Renal cortex interstitium (tissue), 15 donors: ENCODE results near the gene BANP. TPM values are rescaled to one million over a fixed set of nuclear protein-coding genes. Genes with fewer than 3 reads are reported as not detected.
"Not testable (repeated sequence)": the region's sequence is repeated elsewhere in the genome, so short reads cannot be mapped to it uniquely, and the experiment has no call there.

ENCODE experiments used
- DNase-seq, 11 donors: peaks; one replicate each; pipeline ENCODE4 v3.0.0-alpha.2; 2013; ENCODE audit warnings: low read depth in 9 of 11, low spot score in 4 of 11; ENCODE audit errors: extremely low read depth in 1 of 11
- long read RNA-seq, 16 experiments: transcript quantifications; one replicate each; lab custom pipeline, GENCODE V29; 2026
- polyA plus RNA-seq, 3 donors: library from polyadenylated mRNA; unstranded; fragments of 120-200 nt; gene quantifications; one replicate each; pipeline ENCODE4 v1.2.1, GENCODE V29; 2013; ENCODE audit not compliant: insufficient read length in 3 of 3

BANP gene, protein sequence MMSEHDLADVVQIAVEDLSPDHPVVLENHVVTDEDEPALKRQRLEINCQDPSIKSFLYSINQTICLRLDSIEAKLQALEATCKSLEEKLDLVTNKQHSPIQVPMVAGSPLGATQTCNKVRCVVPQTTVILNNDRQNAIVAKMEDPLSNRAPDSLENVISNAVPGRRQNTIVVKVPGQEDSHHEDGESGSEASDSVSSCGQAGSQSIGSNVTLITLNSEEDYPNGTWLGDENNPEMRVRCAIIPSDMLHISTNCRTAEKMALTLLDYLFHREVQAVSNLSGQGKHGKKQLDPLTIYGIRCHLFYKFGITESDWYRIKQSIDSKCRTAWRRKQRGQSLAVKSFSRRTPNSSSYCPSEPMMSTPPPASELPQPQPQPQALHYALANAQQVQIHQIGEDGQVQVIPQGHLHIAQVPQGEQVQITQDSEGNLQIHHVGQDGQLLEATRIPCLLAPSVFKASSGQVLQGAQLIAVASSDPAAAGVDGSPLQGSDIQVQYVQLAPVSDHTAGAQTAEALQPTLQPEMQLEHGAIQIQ
- 10 to 100 TPM; 21.1 to 29.2 (median 28.6) TPM for polyA plus RNA-seq
- long read RNA-seq, donor 1, partial matches to known transcripts = 0 of 4 reads
- long read RNA-seq, donor 1, other reads (novel, unspliced or antisense) = 0 of 4 reads
- long read RNA-seq, donor 2, partial matches to known transcripts = 0 of 1 reads
- long read RNA-seq, donor 2, other reads (novel, unspliced or antisense) = 0 of 1 reads
- long read RNA-seq, donor 3, partial matches to known transcripts = 0 of 3 reads
- long read RNA-seq, donor 3, other reads (novel, unspliced or antisense) = 0 of 3 reads
- long read RNA-seq, donor 4, partial matches to known transcripts = 0 of 5 reads
- long read RNA-seq, donor 4, other reads (novel, unspliced or antisense) = 0 of 5 reads
- long read RNA-seq, donor 5 = 0 reads
- long read RNA-seq, donor 6, partial matches to known transcripts = 7 of 10 reads
- long read RNA-seq, donor 6, other reads (novel, unspliced or antisense) = 0 of 10 reads
- long read RNA-seq, donor 7, partial matches to known transcripts = 0 of 7 reads
- long read RNA-seq, donor 7, other reads (novel, unspliced or antisense) = 0 of 7 reads
- long read RNA-seq, donor 8 = 0 reads
- long read RNA-seq, donor 9, partial matches to known transcripts = 0 of 3 reads
- long read RNA-seq, donor 9, other reads (novel, unspliced or antisense) = 0 of 3 reads
- long read RNA-seq, donor 10, partial matches to known transcripts = 0 of 3 reads
- long read RNA-seq, donor 10, other reads (novel, unspliced or antisense) = 0 of 3 reads
- long read RNA-seq, donor 11 = 0 reads
- long read RNA-seq, donor 12, partial matches to known transcripts = 0 of 6 reads
- long read RNA-seq, donor 12, other reads (novel, unspliced or antisense) = 0 of 6 reads
- long read RNA-seq, donor 13 = 0 reads
- long read RNA-seq, donor 14, partial matches to known transcripts = 0 of 2 reads
- long read RNA-seq, donor 14, other reads (novel, unspliced or antisense) = 0 of 2 reads
- long read RNA-seq, donor 15, partial matches to known transcripts = 0 of 2 reads
- long read RNA-seq, donor 15, other reads (novel, unspliced or antisense) = 0 of 2 reads
- long read RNA-seq, donor 16, partial matches to known transcripts = 0 of 8 reads
- long read RNA-seq, donor 16, other reads (novel, unspliced or antisense) = 0 of 8 reads

DNA sequence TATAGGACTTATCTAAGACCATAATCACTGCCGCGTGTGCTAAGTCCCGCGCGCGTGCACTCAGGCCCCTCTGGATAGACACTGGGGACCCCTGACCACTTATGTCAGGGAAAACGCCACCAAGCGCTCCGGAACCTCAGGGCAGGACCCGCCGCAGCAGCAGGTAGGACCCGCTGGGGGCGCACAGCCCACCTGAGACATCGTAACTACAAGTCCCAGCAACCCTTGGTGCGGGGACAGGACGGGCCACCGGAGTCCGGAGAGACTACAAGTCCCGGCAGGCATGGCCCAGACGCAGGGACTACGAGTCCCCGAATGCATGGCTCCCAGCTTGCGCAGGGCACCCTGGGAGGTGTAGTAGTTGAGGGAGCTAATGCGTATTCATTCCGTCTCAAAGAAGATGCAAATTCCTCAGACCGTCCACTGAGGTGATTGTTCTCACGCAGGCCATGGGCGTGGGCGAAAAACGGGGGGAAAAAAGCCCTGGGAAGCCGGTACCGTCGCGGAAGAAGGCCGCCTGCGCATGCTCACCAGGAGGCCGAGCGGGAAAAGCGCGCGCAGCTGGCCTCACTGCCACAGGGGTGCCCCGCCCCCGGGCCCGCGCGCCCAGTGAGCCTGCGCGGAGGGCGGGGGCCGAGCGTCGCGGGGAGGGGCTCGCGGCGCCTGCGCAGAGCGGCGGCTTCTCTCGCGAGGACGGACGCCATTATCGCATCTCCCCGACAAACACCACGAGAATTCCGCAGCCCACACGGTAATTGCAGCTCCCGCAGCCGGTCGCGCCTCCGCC, at the start of gene BANP:
Gene BANP (plus strand): TSS at position 670 of the 787 bp plus-strand sequence. CDS start 23,682 bp downstream, outside the sequence.
- peak; percentile 93 to 99 (median 96) for DNase-seq

DNA sequence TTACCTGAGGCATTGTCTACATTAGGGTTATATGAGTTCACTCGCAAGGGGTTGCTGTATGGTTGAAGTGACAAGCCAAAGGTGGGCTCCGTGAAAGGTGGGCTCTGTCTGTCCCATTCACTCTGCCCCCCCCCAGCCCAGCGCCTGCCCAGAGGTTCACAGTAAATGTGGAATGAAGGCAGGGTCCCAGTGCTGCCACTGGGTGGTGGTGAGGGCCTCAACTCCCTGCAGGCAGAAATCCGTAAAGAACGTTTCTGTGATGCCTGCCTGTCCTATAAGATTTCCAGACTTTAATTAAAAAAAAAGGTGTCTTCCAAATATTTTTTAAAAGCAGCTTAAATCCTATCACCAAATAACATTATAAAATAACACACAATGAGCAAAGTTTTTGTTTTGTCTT, 46.3 kb upstream of the BANP start:
- DNase-seq = not testable (repeated sequence)

DNA sequence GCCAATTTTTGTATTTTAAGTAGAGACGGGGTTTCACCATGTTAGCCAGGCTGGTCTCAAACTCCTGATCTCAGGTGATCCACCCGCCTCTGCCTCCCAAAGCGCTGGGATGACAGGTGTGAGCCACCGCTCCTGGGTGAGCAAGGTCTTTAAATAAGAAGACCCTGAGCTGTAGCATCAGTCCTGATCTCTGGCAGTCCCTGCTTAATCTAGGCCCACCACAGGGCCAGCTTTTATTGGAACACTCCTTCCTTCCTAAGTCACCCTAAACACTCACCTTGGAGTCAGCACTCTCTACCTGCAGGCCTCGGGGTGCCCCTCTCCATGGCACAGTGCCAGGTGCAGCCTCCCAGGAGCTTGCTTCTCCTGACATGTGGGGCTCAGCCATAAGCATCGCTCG, 45.7 kb upstream of the BANP start:
- DNase-seq = not testable (repeated sequence)

DNA sequence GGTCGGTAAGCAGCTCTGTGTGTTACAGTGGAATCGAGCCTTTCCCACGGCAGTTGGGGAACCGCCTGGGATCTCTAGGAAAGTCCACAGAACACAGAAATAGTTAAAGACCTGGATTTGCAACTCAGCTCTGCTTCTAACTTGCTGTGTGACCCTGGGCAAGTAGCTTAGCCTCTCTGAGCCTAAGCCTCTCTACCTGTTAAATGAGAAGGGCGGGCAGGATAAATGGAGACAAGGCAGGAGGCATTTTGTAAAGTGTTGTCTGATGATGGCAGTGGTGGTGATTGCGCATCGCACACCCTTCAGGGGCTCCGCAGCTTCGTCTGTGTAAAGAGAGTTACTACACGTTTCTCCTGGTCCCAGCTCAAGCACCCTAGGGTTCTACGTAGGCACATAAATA, 43.1 kb upstream of the BANP start:
- not testable (repeated sequence) for DNase-seq

DNA sequence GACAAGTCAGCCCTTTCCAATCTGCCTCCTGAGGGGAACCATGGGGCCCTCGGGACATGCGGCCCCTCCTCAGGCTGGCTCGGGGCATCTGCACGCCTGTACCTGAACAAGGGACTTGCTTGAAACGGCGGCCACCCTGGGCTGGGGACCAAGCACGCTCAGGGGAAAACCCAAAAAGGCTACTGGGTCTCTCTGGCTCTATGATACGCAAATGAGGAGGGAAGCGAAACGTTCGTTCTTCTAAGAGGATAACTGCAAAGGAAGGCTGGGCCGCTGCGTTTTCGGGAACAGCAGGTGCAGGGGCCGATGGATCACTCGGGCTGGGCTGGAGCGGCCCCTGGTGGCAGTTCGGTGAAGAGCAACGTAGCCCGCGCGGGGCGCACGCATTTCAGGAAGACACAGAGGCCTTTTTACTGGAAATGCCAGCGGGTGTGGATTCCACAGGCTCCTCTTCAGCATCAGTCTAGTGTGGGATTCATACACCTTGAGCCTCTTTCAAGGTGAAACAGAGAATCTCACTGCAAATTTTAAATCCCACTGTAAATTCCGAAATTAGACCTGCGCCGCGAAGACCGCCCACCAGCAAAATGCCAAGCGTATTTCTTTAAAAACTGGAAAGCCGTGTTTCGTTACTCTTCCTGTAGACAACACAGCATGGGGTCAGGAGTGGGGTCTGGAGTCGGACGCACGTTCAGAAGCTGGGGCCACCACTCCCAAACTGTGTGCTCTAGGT, 41.9 kb upstream of the BANP start:
- peak in 3 of 11 donors; percentile 10 to 41 (median 23) for DNase-seq

DNA sequence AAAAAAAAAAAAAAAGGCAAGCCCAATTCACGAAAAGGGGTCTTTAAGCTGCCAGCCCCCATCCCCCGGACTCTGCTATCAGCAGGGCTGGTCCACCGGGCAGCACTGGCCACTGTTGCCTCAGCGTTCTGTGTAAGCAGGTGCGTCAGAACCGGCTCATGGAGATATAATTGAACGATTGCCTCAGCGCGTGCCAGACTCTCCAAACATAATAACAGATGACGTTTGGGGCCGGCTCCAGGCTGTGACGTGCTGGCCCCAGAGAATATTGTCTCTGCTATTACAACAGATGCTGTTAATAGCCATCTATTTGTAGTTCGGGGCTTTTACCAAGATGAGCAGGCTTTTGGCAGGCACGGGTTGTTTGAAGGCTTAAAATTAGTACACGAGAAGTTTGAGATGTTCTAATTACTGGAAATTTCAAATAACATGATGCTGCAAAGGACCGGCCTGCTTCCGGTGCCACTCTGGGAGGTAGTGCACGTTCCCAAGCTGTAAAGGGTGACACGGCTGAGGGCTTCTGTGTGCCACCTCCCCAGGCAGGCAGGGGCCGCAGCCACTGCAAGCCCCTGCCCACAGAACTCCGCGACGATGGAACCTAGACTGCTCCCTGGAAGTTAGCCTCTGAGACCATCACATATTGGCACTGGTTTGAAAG, 40.0 kb upstream of the BANP start:
- not testable (repeated sequence) for DNase-seq

DNA sequence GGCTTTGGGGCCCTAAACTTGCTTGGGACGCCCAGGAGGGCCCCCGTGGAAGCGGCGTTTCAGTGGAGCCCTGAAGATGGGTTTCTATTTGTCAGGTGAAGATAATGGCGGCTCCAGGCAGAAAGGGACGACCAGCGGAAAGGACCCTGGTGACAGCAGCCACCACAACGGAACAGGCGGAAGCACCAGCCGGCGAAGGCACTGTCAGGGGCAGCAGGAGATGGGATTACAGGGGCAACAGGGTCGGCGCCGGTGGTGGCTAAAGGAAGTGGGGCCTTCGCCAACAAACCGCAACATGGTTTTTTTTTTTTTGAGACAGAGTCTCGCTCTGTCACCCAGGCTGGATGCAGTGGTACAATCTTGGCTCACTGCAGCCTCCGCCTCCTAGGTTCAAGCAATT, 38.5 kb upstream of the BANP start:
- not testable (repeated sequence) for DNase-seq

DNA sequence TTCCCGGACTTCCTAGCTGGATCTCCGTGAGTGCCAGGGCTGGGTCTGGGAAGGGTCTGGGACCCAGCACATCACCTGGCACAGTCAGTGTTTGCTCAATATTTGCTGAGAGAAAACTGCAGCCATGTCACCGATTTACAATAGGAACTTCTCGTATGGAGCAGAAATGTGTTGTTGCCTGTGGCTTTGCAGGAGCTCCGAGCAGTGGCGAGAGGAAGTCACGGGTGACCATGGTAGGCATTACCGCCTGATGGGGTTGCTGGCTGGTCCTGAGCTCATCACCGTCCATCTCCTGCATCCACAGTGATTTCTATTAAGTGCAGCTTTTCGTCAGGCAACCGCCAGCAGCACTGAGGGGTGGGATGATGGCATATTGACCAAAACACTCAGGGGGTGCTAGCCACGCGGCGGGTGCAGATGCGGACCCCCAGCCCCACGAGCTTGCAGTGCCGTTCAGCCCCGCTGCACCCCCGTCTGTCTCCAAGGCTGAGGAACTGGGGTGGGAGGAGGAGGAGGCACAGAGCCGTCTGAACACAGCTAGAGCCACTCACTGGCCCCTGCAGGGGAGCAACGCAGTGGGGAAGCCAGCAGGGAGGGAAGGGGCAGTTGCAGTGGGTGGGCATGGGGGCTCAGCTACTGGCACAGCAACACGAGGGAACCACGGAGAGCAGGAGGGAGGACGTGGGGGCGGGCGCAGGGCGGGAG, 37.1 kb upstream of the BANP start:
- not testable (repeated sequence) for DNase-seq

DNA sequence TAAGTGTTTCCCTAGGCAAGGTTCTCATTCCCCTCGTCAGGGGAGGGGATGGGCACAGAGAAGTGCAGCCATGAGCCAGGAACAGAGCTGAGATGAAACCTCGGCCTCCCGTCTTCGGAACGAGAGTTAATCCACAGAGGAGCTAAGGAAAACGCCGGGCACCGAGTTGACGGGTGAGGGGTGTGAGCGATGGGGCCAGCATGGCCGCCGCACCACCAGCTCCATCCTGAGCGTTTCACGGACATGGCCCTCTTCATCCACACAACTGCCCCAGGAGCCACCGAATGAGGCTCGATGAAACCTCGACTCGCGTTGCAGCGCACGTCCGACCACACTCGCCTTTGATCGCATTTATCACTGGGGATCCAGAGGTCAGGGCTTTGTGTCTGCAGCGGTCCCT, 36.4 kb upstream of the BANP start:
- no peak for DNase-seq

DNA sequence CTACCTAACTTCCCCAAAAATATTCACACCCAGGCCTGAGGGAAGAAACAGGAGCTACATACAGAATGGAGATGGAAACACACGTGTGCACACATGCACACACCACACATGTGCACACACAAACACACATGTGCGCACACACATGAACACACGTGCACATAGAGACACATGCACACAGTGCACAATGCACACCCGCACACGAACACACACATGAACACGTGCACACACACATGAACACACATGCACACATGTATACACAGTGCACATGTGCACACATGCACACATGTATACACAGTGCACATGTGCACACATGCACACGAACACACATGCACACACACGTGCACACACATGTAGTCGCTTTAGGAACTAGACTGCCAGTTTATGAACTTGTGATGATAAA, 33.7 kb upstream of the BANP start:
- no peak for DNase-seq

DNA sequence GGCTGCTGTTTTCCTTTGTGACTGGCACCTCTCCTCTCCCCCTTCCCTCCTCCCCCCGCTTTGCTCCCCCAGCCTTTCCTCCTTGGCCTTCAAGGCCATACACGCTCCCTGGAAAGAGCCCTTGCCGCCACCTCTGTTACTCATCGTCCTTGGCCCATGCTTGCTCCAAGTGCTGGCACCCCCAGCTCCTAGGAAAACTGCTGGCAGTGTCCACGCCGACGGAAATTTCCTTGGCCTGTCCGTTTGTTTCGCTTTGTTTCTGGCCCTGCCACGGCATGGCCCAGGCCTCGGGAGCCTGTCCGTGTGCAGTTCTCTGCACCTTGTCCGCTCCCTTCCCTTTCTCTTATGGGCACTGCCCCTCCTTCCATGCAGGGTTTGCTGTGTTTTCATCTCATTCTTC, 32.9 kb upstream of the BANP start:
- no peak for DNase-seq

DNA sequence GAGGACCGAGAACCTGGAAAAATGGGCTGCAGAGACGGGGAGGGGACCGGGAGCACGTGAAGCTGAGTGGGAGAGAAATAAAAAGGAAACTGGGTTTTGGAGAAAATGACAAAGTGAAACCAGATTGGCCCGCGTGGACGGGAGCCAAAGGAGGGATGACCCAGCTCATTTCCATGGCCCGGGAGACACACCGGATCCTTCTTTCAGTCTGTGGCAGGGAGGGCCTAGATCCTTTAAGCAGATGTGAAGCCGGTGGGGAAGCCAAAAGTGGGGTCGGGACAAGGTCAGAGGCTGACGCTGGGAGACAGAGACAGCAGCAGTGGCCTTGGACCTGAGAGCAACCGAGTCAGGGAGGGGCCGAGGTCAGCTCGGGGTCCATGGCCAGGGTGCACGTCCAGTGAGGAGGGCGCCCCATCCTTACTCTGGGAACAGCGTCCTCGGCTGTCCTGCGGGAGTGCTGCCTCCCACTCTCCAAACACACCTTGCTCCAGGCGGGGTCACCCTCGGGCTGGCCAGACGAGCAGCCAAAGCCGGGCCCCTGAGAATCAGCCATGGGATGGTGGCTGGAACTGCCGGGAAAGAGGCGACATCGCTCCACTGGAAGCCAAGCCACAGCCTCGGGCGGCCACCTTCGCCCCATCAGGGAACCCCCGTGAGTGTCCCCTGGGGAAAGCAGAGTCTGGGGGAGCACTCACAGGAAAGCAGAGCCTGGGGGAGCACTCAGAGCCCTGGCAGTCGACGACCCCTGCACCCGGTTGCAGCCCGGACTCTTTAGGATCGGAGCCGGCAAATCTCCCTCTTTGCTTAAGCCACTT, 32.2 kb upstream of the BANP start:
- DNase-seq = no peak

DNA sequence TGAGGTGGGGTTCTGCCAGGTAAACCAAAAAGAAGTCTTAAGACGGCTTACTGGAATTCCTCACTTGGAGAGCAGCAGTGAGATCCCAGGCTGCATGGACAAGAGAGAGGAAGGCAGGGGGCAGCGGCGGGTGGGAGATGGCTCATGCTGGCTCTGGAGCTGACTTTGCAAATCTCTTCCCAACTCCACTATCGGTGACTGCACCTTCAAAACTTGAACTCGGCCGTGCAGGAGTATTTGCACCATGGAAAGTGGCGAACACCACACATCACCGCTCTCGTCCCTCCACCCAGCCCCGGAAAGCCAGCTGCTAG, 31.6 kb upstream of the BANP start:
- DNase-seq = no peak

DNA sequence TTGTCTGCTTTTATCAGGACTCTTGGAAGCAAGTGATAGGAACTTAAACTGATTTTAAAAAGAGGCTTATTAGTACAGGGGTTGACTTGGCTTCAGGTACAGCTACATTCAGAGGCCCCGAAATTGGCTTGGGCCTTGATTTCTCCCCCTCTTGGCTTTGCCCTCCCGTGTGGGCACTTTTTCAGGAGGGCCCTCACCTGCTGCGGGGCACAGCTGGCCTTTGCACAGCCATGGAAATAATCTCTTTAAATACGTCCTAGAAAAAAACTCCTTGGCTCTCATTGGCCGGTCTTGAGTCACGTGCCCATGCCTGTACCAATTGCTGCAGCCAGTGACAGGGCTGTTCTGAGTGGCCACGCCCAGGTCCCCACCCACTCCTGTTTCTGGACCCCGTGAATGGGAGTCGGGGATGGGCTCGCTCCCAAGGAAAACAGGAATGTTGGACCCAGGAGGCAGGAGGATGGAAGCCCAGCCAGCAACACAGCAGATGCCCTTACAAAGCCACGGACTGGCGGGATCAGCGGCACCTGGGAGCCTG, 29.9 kb upstream of the BANP start:
- DNase-seq = no peak

DNA sequence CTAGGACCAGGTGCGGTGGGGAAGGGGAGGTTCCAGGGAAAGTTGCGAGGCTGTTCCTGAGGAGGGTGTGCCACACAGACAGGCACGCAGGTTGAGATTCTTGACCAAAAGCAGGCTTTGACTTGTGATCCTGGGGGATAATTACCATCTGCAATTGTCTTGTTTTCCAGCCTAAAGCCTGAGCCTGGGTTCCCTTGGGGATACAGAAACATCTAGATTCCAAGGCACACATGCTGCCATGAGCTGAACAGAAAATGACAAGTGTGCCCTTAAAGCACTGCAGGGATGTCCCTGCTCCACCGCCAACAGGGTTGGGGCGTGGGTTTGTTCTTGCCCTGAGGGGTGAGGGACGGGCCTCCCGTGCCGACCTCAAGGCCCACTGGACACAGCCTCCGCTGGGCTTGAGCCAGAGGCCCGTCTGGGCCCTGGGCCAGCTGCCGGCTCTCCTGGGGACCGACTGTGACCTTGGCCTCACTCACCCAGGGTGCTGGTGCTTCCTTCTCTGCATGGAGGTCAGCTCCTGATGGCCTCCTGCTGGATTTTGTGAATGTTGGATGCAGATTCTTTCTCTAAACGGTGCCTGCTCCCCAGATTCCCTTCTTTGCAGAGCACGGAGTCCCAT, 28.9 kb upstream of the BANP start:
- no peak for DNase-seq
